AG09309 (cell line): ENCODE data around the gene CYFIP2.

Source experiments
- DNase-seq: peaks from one replicate; pipeline ENCODE4 v3.0.0-alpha.2; 2010; ENCODE audit warnings: low read depth
- H3K4me3 ChIP-seq: 2 replicates; pipeline ENCODE4 v1.5.1; 2011; ENCODE audit warnings: mild to moderate bottlenecking, low read depth, low read length, moderate library complexity; ENCODE audit not compliant: control insufficient read depth
- TF ChIP-seq, protein P1 (sequence below): IDR thresholded peaks from 2 replicates; pipeline ENCODE4 v1.5.1; 2011; ENCODE audit warnings: mild to moderate bottlenecking, low read depth, low read length, inconsistent platforms; ENCODE audit not compliant: insufficient read depth, control insufficient read depth; ENCODE audit errors: missing control alignments

Gene CYFIP2

DNA sequence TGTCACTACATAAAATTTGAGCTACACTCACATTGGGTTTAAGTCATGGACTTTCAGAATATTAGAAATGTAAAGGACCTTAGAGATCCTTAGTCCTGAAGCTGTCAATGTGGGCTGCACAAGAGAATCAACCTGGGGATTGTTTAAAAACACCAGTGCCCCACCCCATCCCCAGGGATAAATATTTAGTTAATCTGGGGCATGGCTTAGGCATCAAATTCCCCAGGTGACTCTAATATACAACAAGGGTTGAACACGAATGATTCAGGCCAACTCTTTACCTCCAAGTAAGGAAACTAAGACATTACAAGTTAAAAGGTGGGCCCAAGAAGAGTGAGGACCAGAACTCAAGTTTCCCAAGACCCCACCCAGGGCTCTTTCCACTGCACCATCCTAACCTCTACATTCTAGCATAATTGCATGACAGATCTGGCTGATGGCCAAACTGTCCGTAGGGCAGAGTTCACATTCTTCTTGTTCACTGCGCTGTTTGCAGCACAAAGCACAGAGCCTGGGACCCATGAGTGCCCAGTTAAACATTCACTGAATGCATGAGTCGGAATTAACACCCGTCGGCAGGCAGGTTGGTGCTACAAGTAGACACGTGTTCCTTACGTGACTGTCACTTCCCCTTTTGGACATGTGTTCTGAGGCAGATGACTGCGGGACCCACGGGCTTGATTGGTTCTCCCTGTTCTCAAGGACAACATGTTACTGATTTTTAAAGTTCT lies 25.2 kb downstream of the CYFIP2 start:
- DNase-seq, result no peak
- H3K4me3 ChIP-seq, result no peak overlapping the region
- TF ChIP-seq, protein P1, sequence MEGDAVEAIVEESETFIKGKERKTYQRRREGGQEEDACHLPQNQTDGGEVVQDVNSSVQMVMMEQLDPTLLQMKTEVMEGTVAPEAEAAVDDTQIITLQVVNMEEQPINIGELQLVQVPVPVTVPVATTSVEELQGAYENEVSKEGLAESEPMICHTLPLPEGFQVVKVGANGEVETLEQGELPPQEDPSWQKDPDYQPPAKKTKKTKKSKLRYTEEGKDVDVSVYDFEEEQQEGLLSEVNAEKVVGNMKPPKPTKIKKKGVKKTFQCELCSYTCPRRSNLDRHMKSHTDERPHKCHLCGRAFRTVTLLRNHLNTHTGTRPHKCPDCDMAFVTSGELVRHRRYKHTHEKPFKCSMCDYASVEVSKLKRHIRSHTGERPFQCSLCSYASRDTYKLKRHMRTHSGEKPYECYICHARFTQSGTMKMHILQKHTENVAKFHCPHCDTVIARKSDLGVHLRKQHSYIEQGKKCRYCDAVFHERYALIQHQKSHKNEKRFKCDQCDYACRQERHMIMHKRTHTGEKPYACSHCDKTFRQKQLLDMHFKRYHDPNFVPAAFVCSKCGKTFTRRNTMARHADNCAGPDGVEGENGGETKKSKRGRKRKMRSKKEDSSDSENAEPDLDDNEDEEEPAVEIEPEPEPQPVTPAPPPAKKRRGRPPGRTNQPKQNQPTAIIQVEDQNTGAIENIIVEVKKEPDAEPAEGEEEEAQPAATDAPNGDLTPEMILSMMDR, result no peak

DNA sequence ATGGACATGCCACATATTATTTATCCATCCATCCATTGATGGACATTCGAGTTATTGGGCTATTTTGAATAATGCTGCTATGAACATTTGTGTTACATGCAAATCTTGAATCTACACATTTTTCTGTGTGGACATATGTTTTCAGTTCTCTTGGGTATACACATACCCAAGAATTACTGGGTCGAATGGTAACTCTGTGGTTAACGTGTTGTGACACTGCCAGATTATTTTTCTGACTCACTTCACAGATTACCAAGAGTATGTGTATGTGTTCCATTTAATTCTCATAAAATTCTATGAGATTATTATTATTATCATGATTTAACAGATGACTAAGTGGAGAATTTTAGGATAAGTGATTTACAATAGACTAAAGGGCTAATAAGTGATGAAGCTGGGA lies 26.7 kb downstream of the CYFIP2 start:
- no peak for DNase-seq
- H3K4me3 ChIP-seq, result no peak overlapping the region
- TF ChIP-seq, protein P1, result no peak

DNA sequence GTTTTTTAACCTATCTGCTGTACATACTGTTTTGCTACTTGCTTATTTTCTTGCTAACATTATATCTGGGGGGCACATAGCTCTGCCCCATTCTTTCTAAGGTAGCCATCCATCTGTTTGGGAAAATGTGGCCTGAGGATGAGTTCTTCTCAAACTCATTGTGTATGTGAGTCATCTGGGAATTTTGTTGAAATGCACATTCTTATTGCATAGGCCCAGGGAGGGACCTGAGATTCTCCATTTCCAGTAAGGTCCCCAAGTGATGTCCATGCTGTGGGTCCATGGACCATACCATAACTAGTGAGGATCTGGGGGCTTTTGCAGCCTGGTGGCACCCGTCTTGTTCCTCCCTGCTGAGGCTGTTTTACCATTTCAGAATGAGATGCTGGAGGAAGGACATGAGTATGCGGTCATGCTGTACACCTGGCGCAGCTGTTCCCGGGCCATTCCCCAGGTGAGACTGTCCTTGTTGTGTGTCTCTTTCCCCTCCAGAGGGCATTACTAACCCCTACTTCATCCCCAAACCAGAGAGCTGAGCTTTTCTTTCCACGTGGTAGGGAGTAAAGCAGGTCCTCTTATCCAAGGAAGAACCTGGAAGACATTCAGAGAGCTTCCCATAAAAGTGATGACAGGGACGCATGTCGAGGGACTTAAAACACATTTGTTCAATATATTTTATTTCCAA lies 28.6 kb downstream of the CYFIP2 start:
- TF ChIP-seq, protein P1, result no peak
- no peak for DNase-seq
- no peak overlapping the region for H3K4me3 ChIP-seq

DNA sequence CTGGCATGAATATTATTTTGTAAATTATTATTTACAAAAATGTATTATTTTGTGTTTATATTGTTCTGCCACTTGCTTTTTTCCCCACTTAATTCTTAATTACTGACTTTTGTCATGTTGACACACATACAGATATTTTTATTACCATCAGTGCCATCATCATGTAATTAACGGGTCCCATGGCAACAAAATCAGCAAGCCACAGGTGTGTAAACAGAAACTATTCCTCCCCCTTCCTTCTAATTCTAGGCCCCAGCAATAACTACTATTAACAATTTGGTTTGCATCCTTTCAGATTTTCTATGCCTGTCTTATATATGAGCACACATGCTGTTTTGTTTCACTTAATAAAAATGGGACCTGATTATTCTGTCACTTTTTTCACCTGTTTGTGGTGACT lies 29.3 kb downstream of the CYFIP2 start:
- TF ChIP-seq, protein P1, result no peak
- no peak overlapping the region for H3K4me3 ChIP-seq
- no peak for DNase-seq

DNA sequence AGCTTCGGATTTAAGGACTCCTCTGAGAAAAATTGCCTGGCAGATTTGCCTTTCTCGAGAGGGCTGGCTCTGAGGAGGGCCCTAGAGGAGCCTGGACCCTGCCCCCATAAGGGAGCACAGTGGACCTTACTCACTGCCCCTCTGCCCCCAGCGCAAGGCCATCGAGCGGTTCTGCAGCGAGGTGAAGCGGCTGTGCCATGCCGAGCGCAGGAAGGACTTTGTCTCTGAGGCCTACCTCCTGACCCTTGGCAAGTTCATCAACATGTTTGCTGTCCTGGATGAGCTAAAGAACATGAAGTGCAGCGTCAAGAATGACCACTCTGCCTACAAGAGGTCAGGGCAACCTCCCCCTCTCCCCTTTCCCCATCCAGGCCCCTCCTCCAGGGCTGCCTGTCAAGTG lies 34.6 kb downstream of the CYFIP2 start:
- DNase-seq, result no peak
- TF ChIP-seq, protein P1, result no peak
- no peak overlapping the region for H3K4me3 ChIP-seq

DNA sequence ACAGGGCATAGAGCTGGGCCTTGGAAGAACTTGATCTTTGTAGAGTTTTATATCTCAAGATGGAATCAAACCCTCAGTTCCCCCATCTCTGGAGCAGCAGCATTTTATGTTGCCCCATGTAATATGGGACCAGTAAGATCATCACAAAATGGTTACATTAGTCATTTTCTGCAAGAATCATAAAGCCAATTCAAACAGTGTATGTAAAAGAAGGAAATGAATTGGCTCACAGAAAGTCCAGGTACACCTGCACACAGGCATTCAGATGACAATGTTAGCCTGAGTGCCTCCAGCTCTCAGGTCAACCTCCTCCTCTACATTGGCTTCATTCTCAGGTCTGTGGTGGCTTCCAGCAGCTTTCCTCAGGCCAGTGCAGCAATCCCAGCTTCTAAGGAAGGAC lies 35.1 kb downstream of the CYFIP2 start:
- TF ChIP-seq, protein P1, result no peak
- no peak overlapping the region for H3K4me3 ChIP-seq
- DNase-seq, result no peak
